GM19043 (cell line): ENCODE measurements around the gene BBS7.

Experiments
- ATAC-seq: cut with Tn5 transposase; IDR thresholded peaks from one replicate; pipeline ENCODE4 v1.9.1; 2021; ENCODE audit warnings: low read depth; ENCODE audit not compliant: unreplicated experiment

BBS7 gene

DNA sequence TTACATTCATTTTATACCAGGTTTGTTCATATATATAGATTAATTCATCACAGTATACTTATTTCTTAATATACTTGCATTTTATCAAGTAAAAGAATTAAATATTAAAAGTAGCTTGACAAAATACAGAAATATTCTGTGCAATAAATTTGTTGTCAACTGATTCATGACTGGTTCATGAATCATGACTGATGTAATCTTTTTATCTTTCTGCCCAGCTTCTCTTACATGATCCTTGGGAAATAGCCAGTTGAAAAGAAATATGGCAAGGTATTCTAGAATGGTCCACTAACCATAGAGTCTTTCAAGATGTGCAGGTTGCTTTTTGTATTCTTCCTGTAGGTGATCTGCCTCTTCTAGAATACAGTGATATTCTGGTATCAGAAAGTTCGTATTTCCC is 42.4 kb downstream of the BBS7 start:
- ATAC-seq, result no peak

DNA sequence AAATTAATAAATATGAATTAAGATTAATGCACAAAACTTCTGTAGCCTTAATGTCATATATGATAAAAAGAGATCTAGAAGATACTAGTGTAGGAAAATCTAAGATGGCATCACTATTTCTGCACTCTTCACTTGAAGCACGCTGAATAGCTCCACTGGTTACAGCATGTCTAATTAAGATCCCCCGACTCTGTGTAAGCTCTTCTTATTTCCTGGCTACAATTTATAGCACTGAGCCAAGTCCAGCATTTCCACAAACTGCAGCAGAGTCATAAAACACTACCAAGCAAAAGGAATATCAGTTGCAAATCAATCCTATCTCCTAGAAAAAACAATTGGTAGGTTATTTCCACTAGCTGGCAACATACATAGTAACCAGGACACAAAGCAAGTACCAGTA is 45.3 kb downstream of the BBS7 start:
- no peak for ATAC-seq

DNA sequence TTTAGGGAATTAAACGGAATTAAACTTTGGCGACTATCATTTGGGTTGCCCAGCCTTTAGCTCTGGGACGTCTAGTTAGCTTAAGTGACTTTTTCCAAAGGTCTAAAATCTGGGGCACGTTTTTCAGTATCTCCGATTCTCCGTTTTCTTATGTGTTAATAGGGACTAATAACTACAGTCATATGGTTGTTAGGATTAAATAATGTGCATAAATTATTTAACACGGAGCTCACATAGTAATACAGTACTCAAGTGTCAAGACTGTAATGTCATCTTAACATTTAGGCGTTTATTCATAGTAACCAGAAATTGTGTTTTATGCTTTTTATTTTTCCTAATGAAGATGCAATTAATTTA is 46.1 kb downstream of the BBS7 start:
- ATAC-seq, result no peak

DNA sequence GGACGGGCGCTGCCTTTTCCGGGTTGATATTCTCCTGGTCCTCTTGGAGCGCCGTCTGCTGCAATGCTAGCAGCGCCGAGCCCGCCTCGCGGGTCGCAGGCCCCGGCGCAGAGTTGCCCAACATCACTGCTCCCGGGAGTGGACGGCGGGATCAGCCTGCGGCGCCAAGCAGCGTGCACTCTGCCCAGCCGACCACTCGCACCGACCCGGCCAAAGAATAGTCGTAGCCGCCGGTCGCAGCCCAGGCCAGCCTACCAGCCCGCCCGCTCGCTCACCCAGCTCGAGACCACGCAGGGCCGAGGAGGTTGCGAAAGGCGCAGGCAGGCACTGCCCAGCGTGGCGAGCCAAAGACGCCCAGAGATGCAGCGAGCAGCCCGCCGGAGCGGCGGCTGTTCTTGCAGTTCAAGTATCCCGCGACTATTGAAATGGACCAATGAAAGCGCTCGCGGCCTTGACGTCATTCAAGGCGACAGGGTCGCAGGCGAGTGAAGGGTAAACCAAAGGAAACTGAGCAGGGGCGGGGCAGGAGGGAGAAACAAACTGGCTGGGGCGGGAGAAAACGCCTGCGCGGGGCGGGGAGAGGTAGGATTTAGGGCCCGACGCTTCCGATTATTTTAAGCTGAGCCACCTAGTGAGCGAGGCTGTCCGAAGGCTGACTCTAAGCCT is 46.6 kb downstream of the BBS7 start, which contains the start of gene CCNA2:
TSS of gene CCNA2 (minus strand) at position 379 of the 666 bp plus-strand sequence. CDS start at position 124, 255 bp downstream.
- ATAC-seq, result peak; percentile 90

DNA sequence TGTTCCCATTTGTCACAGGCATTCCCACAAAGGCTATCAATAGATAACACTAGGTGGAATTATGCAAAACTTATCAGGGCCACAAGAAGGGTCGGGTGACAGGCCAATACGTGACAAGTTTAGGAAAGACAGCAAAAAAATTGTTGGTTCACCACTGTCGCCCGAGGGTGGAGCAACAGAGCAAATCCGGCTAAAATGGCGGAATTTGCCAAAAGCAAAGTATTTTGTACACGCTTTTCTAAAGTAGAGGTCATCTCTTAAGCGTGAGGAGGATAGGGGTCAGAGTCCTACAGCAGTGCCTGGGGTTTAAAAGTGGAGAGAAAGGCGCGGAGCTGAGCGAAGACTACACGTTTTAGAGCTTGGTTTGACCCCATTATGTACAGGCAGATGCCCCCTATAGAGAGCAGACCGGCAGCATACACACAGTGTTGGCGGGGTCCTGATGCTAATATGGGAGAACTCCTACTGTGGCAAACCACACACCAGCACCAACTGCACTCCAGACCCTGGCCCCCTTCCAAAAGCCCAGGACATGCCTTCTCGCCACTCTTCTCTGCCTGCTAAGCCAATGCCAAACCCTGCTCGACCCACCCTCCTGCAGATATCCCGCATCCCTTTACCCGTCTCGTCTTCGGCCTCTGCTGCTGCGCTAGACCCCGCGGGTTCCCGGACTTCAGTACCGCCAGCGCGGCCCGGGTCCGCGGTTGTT is 47.3 kb downstream of the BBS7 start:
- ATAC-seq, result peak; percentile 45

DNA sequence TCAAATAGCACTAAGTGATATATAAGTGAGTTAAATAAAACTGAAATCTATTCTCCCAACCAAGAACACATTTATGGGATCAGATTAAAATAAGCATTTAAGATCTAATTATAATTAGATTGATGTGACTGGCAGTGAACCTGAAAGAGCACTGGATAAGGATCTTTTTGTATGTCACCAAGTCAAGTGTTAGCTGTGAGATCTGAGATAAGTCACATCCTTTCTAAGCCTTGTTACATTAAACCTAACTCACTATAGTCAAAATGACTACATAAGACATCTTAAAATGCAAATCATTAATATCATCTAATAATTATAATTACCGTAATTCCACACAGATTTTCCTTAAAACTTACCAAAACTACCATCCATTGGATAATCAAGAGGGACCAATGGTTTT is 48.2 kb downstream of the BBS7 start:
- no peak for ATAC-seq

DNA sequence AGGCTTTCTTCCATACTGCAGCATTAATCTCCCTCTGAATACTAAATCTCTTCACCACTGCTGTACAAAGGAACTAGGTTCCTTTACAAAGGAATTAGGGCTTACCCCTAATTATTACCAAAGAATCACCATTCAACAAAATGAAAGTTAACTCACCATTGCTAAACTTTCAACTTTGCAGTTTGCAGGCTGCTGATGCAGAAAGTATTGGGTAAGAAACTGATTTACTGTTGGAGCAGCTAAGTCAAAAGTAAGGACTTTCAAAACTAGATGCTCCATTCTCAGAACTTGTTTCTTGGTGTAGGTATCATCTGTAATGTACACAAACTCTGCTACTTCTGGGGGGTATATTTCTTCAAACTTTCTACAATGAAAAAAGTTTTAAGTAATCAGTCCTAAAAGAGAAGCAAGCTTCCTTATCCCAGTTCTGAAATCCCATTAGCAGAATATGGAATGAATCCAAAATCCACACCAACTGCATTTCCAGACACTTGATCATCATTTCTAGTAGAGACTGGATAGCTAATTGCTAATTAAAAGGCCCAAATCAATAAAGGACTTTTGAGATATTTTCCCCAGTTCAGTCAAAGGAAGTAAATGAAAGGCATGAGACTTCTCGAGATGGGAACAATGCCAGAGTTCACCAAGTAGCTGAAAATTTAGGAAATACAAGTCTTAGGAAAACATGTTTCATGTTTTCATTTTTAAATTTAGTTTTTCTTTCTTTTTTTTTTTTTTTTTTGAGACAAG is 50.9 kb downstream of the BBS7 start:
- ATAC-seq, result no peak

DNA sequence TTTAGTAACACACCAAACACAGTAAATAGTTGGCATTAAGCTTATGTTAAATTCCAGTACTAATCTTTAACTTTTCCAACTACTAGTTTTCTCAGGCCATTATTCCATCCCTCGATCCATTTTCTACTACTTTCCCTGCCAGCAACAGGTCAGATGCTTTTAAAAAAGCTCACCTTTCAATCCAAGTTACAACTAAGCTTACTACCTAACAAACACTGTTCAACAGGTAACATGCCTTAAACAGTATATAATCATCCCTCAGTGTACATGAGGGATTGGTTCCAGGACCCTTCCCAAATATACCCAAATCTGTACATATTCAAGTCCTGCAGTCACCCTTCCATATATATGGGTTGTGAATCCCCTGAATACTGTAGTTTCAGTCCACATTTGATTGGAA is 52.1 kb downstream of the BBS7 start:
- ATAC-seq, result no peak

DNA sequence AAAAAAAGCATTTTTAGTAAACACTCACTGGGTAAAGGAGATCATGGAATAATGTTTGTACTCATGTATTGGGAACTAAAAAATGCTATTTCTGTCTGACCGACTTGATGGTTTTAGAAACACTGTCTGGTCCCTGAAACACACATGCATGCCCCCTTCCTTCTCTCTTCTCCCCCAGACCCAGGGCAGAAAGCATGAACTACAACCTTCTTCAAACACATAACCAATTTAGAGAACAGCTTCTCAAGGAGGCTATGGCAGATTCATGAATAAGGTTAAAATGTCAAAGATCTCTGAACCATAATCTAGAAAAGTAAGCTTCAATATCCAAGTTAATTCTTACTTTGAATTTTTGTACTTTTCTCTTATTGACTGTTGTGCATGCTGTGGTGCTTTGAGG is 52.6 kb downstream of the BBS7 start:
- no peak for ATAC-seq

DNA sequence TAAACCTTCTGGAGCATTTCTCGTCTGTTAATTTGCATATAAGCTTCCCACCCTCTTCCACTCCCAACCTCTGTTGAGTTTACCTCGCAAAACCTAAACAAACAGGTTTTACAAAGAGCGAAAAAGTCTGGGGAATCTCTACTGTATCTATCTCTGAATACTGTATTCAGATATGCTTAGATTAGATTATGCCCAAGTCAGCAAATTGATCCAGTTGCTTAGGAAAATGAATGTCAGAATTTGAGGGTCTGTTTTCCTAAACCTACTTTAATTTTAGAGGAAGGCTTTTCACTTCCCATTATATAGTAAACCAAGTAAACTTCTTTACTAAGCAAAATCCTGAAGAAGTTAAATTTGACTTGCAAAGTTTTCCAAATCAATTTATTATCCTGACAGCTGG is 53.3 kb downstream of the BBS7 start:
- no peak for ATAC-seq

DNA sequence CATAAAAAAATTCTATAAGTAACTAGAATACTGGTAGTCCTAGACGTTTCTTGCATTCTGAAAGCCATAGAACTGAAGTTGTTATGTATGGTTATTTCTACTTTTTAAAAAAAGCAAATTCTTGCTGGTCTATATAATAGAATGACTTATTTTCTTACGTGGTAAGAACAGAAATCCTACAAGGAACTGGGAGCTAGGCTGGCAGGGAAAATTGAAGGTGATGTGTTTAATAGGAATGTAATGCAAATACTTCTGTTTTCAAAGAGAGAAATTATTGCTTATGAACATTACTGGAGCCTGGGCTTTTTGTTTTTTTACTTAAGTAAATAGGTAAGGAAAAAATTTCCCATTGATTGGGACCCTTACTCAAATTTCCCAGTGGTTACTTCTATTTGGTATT is 55.5 kb downstream of the BBS7 start:
- no peak for ATAC-seq

DNA sequence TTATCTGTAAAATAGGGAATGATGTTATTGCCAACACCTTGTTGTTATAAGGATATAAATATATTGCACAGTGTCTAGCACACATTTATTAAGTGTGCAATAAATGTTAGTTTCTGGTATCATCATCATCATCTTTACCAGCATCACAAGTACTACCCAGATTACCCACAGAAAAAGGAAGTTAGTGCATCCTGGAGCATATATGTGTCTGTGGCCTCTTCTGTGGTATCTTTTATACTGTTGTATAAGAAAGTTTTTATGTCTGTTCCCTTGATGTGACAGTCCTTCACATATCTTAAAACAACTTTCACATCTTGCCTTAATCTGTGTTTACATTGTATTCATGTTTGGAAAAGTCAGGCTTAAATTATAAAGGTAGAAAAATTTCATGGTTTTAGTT is 59.2 kb downstream of the BBS7 start:
- ATAC-seq, result no peak

DNA sequence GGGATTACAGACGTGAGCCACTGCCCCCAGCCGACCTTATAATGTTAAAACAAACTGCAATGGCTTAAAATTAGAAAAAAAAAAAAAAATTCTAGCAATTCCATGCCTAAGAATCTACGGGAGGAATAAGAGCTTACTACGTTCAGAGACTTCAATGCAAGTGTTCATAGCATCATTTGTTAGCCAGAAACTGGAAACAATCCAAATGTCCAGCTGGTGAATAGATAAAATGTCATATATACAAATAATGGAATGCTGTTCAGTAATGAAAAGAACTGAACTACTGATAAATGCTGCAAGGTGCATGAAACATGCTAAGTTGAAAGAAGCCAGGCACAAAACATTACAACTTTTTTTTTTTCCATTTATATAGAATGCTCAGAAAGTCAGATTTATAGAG is 63.9 kb downstream of the BBS7 start:
- no peak for ATAC-seq

DNA sequence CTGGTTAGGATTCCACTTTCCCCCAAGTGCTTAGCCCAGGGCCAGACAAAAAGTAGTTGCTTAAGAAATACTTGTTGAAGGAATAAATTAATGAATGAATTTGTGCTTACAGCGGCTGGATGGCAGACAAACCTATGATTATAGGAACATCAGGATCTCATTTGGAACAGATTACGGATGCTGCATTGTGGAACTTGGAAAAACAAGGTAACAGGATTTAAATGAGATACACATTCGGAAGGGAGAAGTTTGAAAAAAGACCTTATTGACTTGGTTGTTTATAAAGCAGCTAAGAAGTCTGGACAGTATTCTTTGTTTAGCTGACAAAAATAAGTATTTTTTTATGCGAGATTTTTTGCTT is 68.6 kb downstream of the BBS7 start:
- no peak for ATAC-seq

DNA sequence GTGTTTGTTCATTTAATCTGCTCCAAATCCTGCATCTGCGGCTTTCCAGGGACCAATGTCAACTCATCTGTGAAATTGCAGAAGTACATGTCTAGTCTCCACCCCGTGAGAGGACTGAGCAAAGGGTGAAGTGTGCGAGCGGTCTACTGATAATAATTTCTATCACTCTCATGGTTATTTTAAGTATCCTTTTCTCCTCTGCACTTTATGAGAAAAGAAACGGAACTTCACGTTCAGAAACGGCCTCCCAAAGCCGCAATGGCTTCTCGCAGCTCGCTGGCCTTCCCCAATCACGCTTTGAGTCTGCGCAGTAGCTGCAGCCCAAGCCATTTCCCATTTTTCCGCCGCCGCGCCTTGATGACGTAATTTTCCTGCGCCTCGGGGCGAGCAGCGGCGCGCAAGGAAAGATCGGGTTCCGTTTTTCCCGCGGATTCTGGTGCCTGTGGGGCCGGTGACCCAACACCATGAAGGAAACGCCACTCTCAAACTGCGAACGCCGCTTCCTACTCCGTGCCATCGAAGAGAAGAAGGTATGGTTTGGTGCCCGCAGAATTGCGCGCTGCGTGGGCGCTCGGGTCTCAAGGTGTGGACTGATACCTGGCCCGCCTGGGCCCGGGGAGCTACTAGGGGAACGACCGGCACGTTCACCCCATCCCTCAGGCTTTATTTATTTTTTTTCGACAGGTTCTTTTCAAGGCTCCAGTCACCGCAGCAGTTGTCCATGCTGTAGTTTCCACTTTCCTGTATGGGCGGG is 69.1 kb downstream of the BBS7 start, which contains the start of gene EXOSC9:
TSS of gene EXOSC9 (plus strand) at position 363 of the 754 bp plus-strand sequence. CDS start at position 465, 102 bp downstream.
- ATAC-seq, result peak; percentile 71

DNA sequence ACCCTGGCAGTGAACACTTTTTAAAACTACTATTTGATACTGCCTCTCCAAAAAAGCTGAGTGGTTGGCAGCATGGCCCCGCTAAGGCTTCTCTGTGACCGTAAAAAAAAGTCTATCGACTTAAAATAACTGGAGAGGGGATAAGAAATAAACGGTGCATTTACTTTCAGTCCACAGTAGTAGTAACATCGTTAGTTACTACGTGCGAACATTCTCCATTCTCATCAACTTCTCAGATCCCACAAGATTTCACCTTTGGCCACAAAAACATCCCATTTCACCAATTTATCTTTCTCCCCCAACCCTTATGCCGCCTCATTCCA is 69.7 kb downstream of the BBS7 start:
- ATAC-seq, result peak; percentile 22

DNA sequence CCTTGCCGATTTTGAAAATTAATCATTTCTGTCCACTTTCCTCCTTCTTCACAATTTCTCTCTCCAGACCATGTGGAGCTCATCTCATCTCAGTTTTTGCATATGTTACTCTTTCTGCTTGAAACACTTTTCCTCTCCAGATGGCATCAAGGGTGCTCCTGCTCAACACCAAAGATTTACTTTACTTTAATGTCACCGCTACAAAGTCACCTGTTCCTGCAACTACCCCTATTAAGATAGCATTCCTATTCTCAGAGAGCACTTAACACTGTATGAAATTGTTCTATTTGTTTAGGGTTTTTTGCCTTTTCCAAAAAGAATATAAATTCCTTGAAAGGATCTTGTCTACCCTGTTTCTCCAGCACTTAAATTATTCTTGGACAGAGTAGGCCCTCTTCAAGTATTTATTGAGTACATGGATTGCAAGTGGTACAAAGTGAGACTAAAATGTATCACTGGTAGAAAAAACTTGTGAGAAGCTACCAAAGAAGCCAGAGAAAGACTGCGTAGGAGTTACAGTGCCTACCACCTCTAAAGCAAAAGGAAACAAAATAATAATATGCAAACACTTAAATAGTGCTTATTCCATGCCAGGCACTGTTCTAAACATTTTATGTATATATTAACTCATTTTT is 70.3 kb downstream of the BBS7 start:
- no peak for ATAC-seq

DNA sequence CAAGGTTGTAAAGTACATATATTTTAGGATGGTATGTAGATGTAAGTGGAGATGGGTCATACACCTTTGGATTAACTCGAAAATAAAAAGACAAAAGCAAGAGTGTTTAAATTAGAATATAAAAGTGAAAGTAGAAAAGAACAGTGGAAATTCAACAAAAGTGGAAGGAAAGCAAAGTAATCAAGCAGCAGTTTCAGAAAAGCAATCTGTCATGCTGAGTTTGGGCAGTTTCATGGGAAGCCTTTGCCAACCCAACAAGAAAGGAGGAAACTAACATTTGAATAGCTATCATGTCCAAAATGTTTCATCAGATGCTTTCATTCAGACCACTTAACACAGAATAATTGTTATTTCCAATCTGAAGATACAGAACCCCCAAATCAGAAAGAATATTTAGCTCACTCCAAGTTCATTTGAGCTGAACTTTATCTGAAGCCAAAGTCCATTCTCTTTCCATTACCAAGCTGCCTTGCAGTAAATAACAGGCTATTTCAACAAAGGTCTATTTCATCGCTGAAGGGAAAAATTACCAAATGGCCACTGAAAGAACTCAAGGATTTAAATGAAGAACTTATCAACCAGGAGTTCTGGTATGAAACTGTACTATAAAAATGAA is 71.0 kb downstream of the BBS7 start:
- no peak for ATAC-seq

DNA sequence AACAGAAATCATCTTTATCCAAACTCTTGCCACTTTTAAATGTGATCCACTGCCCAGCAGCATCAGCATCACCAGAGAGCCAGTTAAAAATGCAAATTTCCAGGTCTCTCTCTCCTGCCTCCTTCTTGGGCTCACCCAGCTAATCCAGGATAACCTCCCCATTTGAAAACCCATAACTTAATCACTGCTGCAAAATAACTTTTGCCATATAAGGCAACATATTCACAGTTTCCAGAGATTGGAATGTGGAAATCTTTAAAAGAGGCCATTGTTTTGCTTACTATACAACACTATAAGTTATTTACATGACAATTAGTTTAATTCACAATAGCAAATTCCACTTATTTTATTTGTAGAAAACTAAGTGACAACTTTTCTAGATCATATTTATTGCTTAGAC is 74.0 kb downstream of the BBS7 start:
- no peak for ATAC-seq

DNA sequence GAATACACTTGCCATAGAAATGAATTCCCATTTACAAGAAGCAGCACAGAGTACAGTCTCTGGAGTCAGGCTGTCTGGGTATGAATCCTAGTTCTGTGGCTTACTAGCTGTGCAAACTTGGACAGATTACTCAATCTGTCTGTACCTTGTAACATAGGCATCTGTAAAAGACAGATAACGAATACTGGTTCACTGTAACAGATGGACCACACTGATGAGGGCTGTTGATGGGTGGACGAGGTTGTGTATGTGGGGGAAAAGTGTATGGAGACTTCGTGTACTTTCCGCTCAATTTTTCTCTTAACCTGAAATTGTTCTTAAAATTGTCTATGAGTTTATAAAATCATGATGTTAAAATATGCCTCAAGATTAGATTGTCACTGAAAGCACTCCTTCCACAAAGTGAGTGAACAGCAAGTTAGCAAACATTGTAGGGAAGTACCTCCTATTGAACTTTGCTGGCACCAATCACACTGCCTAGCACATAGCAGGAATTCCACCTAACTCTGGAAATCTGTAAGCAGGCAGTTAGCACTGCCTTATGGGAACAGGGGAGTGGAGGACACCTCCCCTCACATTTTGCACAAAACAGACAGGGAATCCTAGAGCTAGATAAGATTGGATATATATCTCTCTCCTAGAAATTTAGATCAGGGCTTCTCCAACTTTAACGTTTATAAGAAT is 75.6 kb downstream of the BBS7 start:
- ATAC-seq, result no peak
